Loucy (cell line): ENCODE results near the gene NHS.

ENCODE experiments used
- CTCF ChIP-seq: fragments of 200-600 bp; sonication (generic); conservative IDR thresholded peaks from 2 replicates; pipeline ENCODE4 v1.5.1; 2014; ENCODE audit warnings: mild to moderate bottlenecking, antibody characterized with exemption, low read length
- EZH2phosphoT487 ChIP-seq: fragments of 200-600 bp; IDR thresholded peaks from 2 replicates; pipeline ENCODE4 v1.6.1; 2018; ENCODE audit warnings: antibody characterized with exemption, mild to moderate bottlenecking, moderate library complexity, borderline replicate concordance

GRCh38 chrX:17377091-17377717, 2.2 kb downstream of the NHS start:
- TF ChIP-seq CTCF (no peak), EZH2phosphoT487 (no peak)
